GM18907 (cell line): ENCODE measurements around the gene VPS11.
"Not testable (repeated sequence)": the region's sequence is repeated elsewhere in the genome, so short reads cannot be mapped to it uniquely, and the experiment has no call there.

ENCODE experiments used
- ATAC-seq: cut with Tn5 transposase; IDR thresholded peaks from one replicate; pipeline ENCODE4 v1.9.1; 2021; ENCODE audit warnings: mild to moderate bottlenecking, moderate library complexity; ENCODE audit not compliant: unreplicated experiment

VPS11 gene

GRCh38 chr11:119034813-119035212 lies 32.8 kb upstream of the VPS11 start:
- ATAC-seq: no peak

- ATAC-seq: no peak
Observed at GRCh38 chr11:119038884-119039283, 28.7 kb upstream of the VPS11 start.

DNA sequence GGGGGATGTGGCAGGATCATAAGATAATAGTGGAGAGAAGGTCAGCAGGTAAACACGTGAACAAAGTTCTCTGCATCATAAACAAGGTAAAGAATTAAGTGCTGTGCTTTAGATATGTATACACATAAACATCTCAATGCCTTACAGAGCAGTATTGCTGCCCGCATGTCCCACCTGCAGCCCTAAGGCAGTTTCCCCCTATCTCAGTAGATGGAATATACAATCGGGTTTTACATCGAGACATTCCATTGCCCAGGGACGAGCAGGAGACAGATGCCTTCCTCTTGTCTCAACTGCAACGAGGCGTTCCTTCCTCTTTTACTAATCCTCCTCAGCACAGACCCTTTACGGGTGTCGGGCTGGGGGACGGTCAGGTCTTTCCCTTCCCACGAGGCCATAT lies 28.1 kb upstream of the VPS11 start:
- ATAC-seq: not testable (repeated sequence)

GRCh38 chr11:119041821-119042514 lies 25.6 kb upstream of the VPS11 start:
- ATAC-seq: no peak

- no peak for ATAC-seq
Observed at GRCh38 chr11:119042927-119043326, 24.7 kb upstream of the VPS11 start.

- ATAC-seq: no peak
Observed at GRCh38 chr11:119044708-119045107, 22.9 kb upstream of the VPS11 start.

DNA sequence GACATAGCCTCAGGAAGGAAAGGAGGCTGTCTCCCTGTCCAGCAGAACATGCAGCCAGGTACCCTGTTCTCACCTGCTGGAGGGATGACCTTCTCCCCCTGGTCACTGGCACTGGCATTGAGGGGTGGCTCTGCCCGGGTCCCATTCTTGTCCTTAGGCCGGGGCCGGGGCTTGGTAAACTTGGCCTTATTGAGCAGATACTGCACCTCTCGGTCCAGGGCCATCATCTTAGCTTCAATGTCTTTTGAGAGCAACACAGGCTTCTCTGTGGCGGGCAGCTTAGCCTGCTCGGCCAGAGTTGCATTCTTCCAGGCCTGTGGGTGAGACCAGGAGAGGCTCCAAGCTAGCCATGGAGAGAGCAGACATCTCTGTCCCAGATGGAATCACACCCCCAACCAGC lies 21.1 kb upstream of the VPS11 start:
- no peak for ATAC-seq

- no peak for ATAC-seq
Observed at GRCh38 chr11:119047205-119047604, 20.4 kb upstream of the VPS11 start.

DNA sequence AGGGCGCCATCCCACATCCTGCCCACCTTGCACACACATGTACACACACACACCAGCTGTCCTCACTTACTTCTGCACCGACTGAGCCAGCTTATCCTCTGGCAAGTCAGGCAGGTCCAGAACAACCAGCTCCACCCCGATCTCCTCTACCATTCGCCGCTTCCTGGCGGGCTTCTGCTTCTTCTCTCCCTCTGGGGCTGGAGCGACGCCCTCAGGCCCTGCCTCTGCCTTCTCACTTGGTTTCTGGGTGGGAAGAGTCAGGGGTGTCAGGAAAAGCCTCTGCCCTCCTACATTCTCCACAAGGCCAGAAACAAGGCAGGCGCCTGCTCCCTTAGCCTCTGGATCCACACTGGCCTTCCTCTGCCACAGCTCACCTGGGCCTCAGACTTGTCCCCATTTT lies 19.0 kb upstream of the VPS11 start:
- no peak for ATAC-seq

- no peak for ATAC-seq
Observed at GRCh38 chr11:119049081-119049480, 18.5 kb upstream of the VPS11 start.

DNA sequence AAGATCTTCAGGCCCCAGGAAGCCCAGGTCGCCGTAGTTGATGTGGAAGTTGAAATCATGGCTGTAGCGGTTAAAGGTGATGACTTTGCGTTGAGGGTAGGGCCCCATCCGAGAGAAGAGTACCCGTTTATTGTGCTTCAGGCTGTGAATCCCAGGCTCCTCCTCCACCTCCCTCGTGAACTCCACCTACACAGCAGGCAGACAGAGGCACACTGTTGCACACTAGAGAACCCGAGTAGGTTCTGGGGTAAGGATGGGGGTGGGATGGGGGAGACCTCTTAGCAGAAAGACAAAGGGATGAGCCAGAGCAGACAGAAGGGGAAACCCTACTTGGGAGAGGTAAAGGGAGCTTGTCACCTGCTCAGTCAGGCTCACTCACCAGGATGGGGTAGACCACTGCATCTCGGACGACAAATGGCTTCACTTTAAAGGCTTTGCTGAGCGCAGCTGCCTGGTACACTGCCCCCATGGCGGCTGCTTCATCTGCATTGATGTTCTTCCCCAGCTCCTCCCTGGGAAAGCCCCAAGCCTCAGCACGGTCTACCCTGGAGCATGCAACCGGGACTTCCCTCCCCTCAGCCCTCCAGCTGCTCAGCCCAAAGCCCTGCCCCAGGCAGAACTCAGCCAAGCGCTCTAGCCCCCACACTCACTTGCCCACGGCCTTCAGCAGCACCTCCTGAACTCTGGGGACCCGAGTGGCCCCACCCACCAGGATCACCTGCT lies 16.0 kb upstream of the VPS11 start:
- peak; percentile 53 for ATAC-seq

DNA sequence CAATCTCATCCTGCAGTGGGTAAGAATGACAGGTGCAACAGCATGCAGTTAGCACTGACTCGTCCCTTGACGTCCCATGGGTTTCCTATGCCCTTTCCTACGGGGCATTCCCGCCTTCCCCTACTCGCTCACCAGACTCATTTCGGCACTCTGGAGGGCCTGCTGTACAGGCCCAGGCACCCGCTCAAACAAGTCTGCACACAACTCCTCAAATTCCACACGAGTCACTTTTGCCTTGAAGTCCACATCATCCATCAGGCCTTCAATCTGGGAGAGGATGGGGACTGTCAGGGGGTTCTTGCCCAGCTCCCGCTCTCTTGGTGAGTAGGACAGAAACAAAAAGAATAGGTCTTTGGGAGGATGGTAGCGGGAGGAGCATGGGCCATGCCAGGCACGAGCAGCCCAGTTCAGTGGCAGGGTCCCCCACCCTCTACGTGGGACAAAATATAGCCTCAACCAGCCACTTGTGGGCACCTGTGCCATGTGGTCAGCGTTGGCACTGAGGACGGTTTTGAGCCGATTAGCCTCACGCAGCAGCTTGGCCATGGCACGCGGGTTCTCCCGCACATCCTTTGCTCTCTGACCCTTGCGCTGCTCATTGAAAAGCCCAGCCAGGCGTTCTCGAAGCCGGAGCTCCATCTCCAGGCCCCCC lies 15.3 kb upstream of the VPS11 start:
- no peak for ATAC-seq

- no peak for ATAC-seq
Observed at GRCh38 chr11:119054418-119054817, 13.2 kb upstream of the VPS11 start.

- ATAC-seq: no peak
Observed at GRCh38 chr11:119055901-119056300, 11.7 kb upstream of the VPS11 start.

DNA sequence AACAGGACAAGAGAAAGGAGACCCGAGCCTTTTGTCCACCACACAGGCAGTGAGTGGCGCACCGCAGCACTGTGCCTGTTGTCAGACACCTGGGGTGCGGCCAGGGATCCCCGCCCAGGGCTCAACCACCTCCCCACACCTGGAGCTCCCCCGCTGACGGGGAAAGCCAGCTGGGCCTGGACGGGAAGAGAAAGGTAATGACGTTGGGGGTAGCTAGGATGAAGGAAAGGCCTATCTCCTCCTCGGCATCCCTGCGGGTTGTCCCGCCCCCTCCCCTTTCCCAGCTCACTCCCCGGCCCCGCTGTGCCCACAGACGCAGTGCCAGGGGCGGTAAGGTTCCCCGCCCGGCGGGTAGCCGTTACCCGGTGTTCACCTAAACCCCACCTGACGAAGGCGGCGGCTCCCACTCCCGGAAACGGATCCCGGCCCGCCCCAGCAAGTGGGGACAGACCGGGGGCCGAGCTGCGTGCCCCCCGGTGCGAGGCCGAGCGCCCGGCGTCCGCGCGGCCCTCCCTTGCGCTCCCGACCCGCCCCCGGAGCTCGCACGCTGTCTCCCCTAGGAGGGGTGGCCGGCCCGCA lies 11.1 kb upstream of the VPS11 start:
- ATAC-seq: peak; percentile 22

- peak; percentile 87 for ATAC-seq
Observed at GRCh38 chr11:119057000-119057769, 10.4 kb upstream of the VPS11 start, which contains the start of gene HYOU1. Gene HYOU1 (minus strand): TSS chr11:119057205. CDS start chr11:119056160, 1,045 bp downstream.

DNA sequence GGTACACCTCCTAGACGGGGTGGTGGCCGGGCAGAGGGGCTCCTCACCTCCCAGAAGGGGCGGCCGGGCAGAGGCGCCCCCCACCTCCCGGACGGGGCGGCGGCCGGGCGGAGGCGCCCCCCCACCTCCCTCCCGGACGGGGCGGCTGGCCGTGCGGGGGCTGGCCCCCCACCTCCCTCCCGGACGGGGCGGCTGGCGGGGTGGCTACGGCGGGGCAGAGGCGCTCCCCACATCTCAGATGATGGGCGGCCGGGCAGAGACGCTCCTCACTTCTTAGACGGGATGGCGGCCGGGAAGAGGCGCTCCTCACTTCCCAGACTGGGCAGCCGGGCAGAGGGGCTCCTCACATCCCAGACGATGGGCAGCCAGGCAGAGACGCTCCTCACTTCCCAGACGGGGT lies 8.5 kb upstream of the VPS11 start:
- not testable (repeated sequence) for ATAC-seq

GRCh38 chr11:119061256-119061655 lies 6.4 kb upstream of the VPS11 start:
- ATAC-seq: no peak

- ATAC-seq: no peak
Observed at GRCh38 chr11:119062779-119063178, 4.8 kb upstream of the VPS11 start.

DNA sequence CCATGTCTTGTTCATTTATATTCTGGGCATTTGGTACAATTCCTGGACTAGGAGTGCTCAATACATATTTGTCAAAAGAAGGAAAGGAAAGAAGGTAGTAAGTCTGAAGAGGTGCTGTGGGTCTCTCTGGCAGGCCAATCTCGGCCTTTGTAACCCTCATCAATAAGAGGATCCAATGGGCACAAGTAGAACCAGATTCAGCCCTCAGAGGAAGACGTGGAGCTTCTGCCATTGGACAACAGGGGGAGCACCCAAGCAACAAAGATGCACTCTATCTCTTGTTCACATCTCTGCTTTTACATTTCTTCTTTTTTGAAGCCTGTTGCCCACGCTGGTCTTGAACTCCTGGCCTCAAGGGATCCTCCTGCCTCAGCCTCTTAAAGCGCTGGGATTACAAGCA lies 2.2 kb upstream of the VPS11 start:
- ATAC-seq: no peak

GRCh38 chr11:119077839-119078238 lies 10.2 kb downstream of the VPS11 start:
- no peak for ATAC-seq
